Breast epithelium (tissue), 4 donors: ENCODE measurements around the gene BRAF. TPM values are rescaled to one million over a fixed set of nuclear protein-coding genes. Genes with fewer than 3 reads are reported as not detected.

Source experiments
- DNase-seq, 2 donors: peaks; one replicate each; pipeline ENCODE4 v3.0.0-alpha.2; 2019; ENCODE audit warnings: low spot score in 2 of 2
- H3K27ac ChIP-seq, 2 donors: fragments of 200-600 bp; sonication (generic) in 1 of 2; one replicate each; pipeline ENCODE4 v1.5.1; 2016 to 2019; ENCODE audit warnings: mild to moderate bottlenecking in 1 of 2
- H3K27me3 ChIP-seq, 2 donors: fragments of 200-600 bp; sonication (generic) in 1 of 2; one replicate each; pipeline versions ENCODE4 v1.5.1 to v1.6.0; 2017 to 2019; ENCODE audit warnings: control low read depth in 1 of 2, mild to moderate bottlenecking in 1 of 2
- H3K36me3 ChIP-seq: fragments of 200-600 bp; one replicate; pipeline ENCODE4 v1.5.1; 2019
- H3K4me1 ChIP-seq, 2 donors: fragments of 200-600 bp; sonication (generic); one replicate each; pipeline ENCODE4 v1.5.1; 2016 to 2019; ENCODE audit warnings: control low read depth in 1 of 2
- H3K4me3 ChIP-seq, 3 donors: fragments of 200-600 bp; sonication (generic); 1 replicate in 2 of 3; 2 replicates in 1 of 3; pipeline ENCODE4 v1.5.1; 2016 to 2019; ENCODE audit warnings: mild to moderate bottlenecking in 3 of 3, moderate library complexity in 2 of 3
- H3K9me3 ChIP-seq, 2 donors: fragments of 200-600 bp; sonication (generic) in 1 of 2; one replicate each; pipeline ENCODE4 v1.5.1; 2016 to 2019; ENCODE audit warnings: control low read depth in 1 of 2
- CTCF ChIP-seq, 3 donors: fragments of 450-650 bp; IDR thresholded peaks; one replicate each; pipeline ENCODE4 v1.5.1; 2016 to 2017; ENCODE audit warnings: antibody characterized with exemption in 3 of 3, mild to moderate bottlenecking in 3 of 3, moderate library complexity in 3 of 3
- POLR2A ChIP-seq: fragments of 450-650 bp; IDR thresholded peaks from one replicate; pipeline ENCODE4 v1.6.1; 2016; ENCODE audit warnings: antibody characterized with exemption, mild to moderate bottlenecking, moderate library complexity
- POLR2AphosphoS5 ChIP-seq, 3 donors: sonication (generic); formaldehyde crosslinking; IDR thresholded peaks; one replicate each; pipeline ENCODE4 v1.6.1; 2017; ENCODE audit warnings: antibody characterized with exemption in 3 of 3
- intact Hi-C: fragments of 100-400 bp; cut with DNase I; formaldehyde crosslinking; loops from one replicate; pipeline ENCODE4 v1.15.1; 2023; ENCODE audit warnings: low total_unique reads
- total RNA-seq, 3 donors: library from RNA; depleted of rRNA; stranded (reverse); fragments of >200 nt; gene quantifications; one replicate each; pipeline ENCODE4 v1.1.0, GENCODE V29; 2016

Gene BRAF
- total RNA-seq, 3 donors from 2014 or later = 42.1 to 106 (median 64.9) TPM

- no peaks in the 10 kb centered on the region for H3K9me3 ChIP-seq
- no peaks in the 10 kb centered on the region for H3K36me3 ChIP-seq
- TF ChIP-seq CTCF (IDR thresholded peaks at IDR 0.05) (no peak), POLR2A (no peak), POLR2AphosphoS5 (IDR thresholded peaks at IDR 0.05) (no peak)
- no peak for DNase-seq
- H3K4me1 ChIP-seq = no peaks in the 10 kb centered on the region
- H3K27ac ChIP-seq = no peak overlapping the region
- H3K27me3 ChIP-seq = no peaks in the 10 kb centered on the region
- H3K4me3 ChIP-seq = no peak overlapping the region
- intact Hi-C loops = no loop called here
These were observed 57.0 kb downstream of the BRAF start for GRCh38 chr7:140867467-140868462.

GRCh38 chr7:140866926-140867325 is 57.8 kb downstream of the BRAF start:
- no peaks in the 10 kb centered on the region for H3K4me1 ChIP-seq
- no peaks in the 10 kb centered on the region for H3K36me3 ChIP-seq
- no peak overlapping the region for H3K4me3 ChIP-seq
- intact Hi-C loops = no loop called here
- no peak overlapping the region for H3K27ac ChIP-seq
- DNase-seq = no peak
- H3K27me3 ChIP-seq = no peaks in the 10 kb centered on the region
- H3K9me3 ChIP-seq = no peaks in the 10 kb centered on the region
- TF ChIP-seq POLR2AphosphoS5 (IDR thresholded peaks at IDR 0.05) (no peak), POLR2A (no peak), CTCF (IDR thresholded peaks at IDR 0.05) (no peak)

GRCh38 chr7:140864732-140865131 is 60.0 kb downstream of the BRAF start:
- H3K27ac ChIP-seq = no peak overlapping the region
- no peak for TF ChIP-seq CTCF (IDR thresholded peaks at IDR 0.05)
- no peak for TF ChIP-seq POLR2AphosphoS5 (IDR thresholded peaks at IDR 0.05)
- no peak for TF ChIP-seq POLR2A
- H3K4me3 ChIP-seq = no peak overlapping the region
- no peaks in the 10 kb centered on the region for H3K36me3 ChIP-seq
- no peaks in the 10 kb centered on the region for H3K27me3 ChIP-seq
- no peak for DNase-seq
- no peaks in the 10 kb centered on the region for H3K9me3 ChIP-seq
- H3K4me1 ChIP-seq = no peaks in the 10 kb centered on the region
- intact Hi-C loops = no loop called here

- no peaks in the 10 kb centered on the region for H3K4me1 ChIP-seq
- H3K27ac ChIP-seq = no peak overlapping the region
- no peaks in the 10 kb centered on the region for H3K36me3 ChIP-seq
- no peak for DNase-seq
- H3K27me3 ChIP-seq = no peaks in the 10 kb centered on the region
- TF ChIP-seq CTCF (IDR thresholded peaks at IDR 0.05) (no peak), POLR2AphosphoS5 (IDR thresholded peaks at IDR 0.05) (no peak), POLR2A (no peak)
- H3K4me3 ChIP-seq = no peak overlapping the region
- no peaks in the 10 kb centered on the region for H3K9me3 ChIP-seq
- intact Hi-C loops = no loop called here
These were observed 60.9 kb downstream of the BRAF start for GRCh38 chr7:140863867-140864266.

GRCh38 chr7:140863184-140863583 is 61.5 kb downstream of the BRAF start:
- Histone ChIP-seq H3K9me3 (no peaks in the 10 kb centered on the region), H3K36me3 (no peaks in the 10 kb centered on the region), H3K27ac (no peak overlapping the region), H3K4me3 (no peak overlapping the region), H3K27me3 (no peaks in the 10 kb centered on the region), H3K4me1 (no peaks in the 10 kb centered on the region)
- no peak for DNase-seq
- no peak for TF ChIP-seq CTCF (IDR thresholded peaks at IDR 0.05)
- no peak for TF ChIP-seq POLR2AphosphoS5 (IDR thresholded peaks at IDR 0.05)
- TF ChIP-seq POLR2A = no peak
- intact Hi-C loops = no loop called here
